Breast epithelium (tissue), 4 donors: ENCODE results near the gene TNS3. TPM values are rescaled to one million over a fixed set of nuclear protein-coding genes. Genes with fewer than 3 reads are reported as not detected.

Experiments used
- DNase-seq, 2 donors: peaks; one replicate each; pipeline ENCODE4 v3.0.0-alpha.2; 2019; ENCODE audit warnings: low spot score in 2 of 2
- H3K27ac ChIP-seq, 2 donors: fragments of 200-600 bp; sonication (generic) in 1 of 2; one replicate each; pipeline ENCODE4 v1.5.1; 2016 to 2019; ENCODE audit warnings: mild to moderate bottlenecking in 1 of 2
- H3K27me3 ChIP-seq, 2 donors: fragments of 200-600 bp; sonication (generic) in 1 of 2; one replicate each; pipeline versions ENCODE4 v1.5.1 to v1.6.0; 2017 to 2019; ENCODE audit warnings: control low read depth in 1 of 2, mild to moderate bottlenecking in 1 of 2
- H3K36me3 ChIP-seq: fragments of 200-600 bp; one replicate; pipeline ENCODE4 v1.5.1; 2019
- H3K4me1 ChIP-seq, 2 donors: fragments of 200-600 bp; sonication (generic); one replicate each; pipeline ENCODE4 v1.5.1; 2016 to 2019; ENCODE audit warnings: control low read depth in 1 of 2
- H3K4me3 ChIP-seq, 3 donors: fragments of 200-600 bp; sonication (generic); 1 replicate in 2 of 3; 2 replicates in 1 of 3; pipeline ENCODE4 v1.5.1; 2016 to 2019; ENCODE audit warnings: mild to moderate bottlenecking in 3 of 3, moderate library complexity in 2 of 3
- H3K9me3 ChIP-seq, 2 donors: fragments of 200-600 bp; sonication (generic) in 1 of 2; one replicate each; pipeline ENCODE4 v1.5.1; 2016 to 2019; ENCODE audit warnings: control low read depth in 1 of 2
- CTCF ChIP-seq, 3 donors: fragments of 450-650 bp; IDR thresholded peaks; one replicate each; pipeline ENCODE4 v1.5.1; 2016 to 2017; ENCODE audit warnings: antibody characterized with exemption in 3 of 3, mild to moderate bottlenecking in 3 of 3, moderate library complexity in 3 of 3
- POLR2A ChIP-seq: fragments of 450-650 bp; IDR thresholded peaks from one replicate; pipeline ENCODE4 v1.6.1; 2016; ENCODE audit warnings: antibody characterized with exemption, mild to moderate bottlenecking, moderate library complexity
- POLR2AphosphoS5 ChIP-seq, 3 donors: sonication (generic); formaldehyde crosslinking; IDR thresholded peaks; one replicate each; pipeline ENCODE4 v1.6.1; 2017; ENCODE audit warnings: antibody characterized with exemption in 3 of 3
- intact Hi-C: fragments of 100-400 bp; cut with DNase I; formaldehyde crosslinking; loops from one replicate; pipeline ENCODE4 v1.15.1; 2023; ENCODE audit warnings: low total_unique reads
- total RNA-seq, 3 donors: library from RNA; depleted of rRNA; stranded (reverse); fragments of >200 nt; gene quantifications; one replicate each; pipeline ENCODE4 v1.1.0, GENCODE V29; 2016

The TNS3 gene
- total RNA-seq, 3 donors from 2014 or later = 41.0 to 78.1 (median 56.2) TPM

- intact Hi-C loops = no loop called here
- H3K27ac ChIP-seq = no peak overlapping the region
- no peak for DNase-seq
Observed at GRCh38 chr7:47271749-47272148, 310.2 kb downstream of the TNS3 start.

GRCh38 chr7:47268851-47269836, 312.8 kb downstream of the TNS3 start:
- Histone ChIP-seq H3K36me3 (no peaks in the 10 kb centered on the region), H3K4me1 (no peaks in the 10 kb centered on the region), H3K9me3 (peaks cover 4 to 8% of the 10 kb centered on the region in 2 donors), H3K27me3 (no peaks in the 10 kb centered on the region), H3K4me3 (no peak overlapping the region), H3K27ac (no peak overlapping the region)
- TF ChIP-seq CTCF (IDR thresholded peaks at IDR 0.05) (no peak), POLR2AphosphoS5 (IDR thresholded peaks at IDR 0.05) (no peak)
- intact Hi-C loops = no loop called here
- no peak for DNase-seq

More at GRCh38 chr7:47271749-47272148, 310.2 kb downstream of the TNS3 start:
- Histone ChIP-seq H3K4me1 (no peaks in the 10 kb centered on the region), H3K9me3 (peaks cover 4 to 8% of the 10 kb centered on the region in 2 donors), H3K27me3 (no peaks in the 10 kb centered on the region), H3K36me3 (no peaks in the 10 kb centered on the region), H3K4me3 (no peak overlapping the region)
- TF ChIP-seq POLR2A = no peak
- TF ChIP-seq CTCF (IDR thresholded peaks at IDR 0.05) = no peak
- no peak for TF ChIP-seq POLR2AphosphoS5 (IDR thresholded peaks at IDR 0.05)

GRCh38 chr7:47267346-47267745, 314.6 kb downstream of the TNS3 start:
- intact Hi-C loops = no loop called here

GRCh38 chr7:47266799-47267198, 315.1 kb downstream of the TNS3 start:
- DNase-seq = no peak
- no peaks in the 10 kb centered on the region for H3K4me1 ChIP-seq
- no peaks in the 10 kb centered on the region for H3K27me3 ChIP-seq
- no peak for TF ChIP-seq CTCF (IDR thresholded peaks at IDR 0.05)
- TF ChIP-seq POLR2A = no peak
- TF ChIP-seq POLR2AphosphoS5 (IDR thresholded peaks at IDR 0.05) = no peak
- H3K4me3 ChIP-seq = no peak overlapping the region
- intact Hi-C loops = no loop called here
- peaks cover 4 to 8% of the 10 kb centered on the region in 2 donors for H3K9me3 ChIP-seq
- H3K27ac ChIP-seq = no peak overlapping the region
- no peaks in the 10 kb centered on the region for H3K36me3 ChIP-seq

More at GRCh38 chr7:47267346-47267745, 314.6 kb downstream of the TNS3 start:
- Histone ChIP-seq H3K36me3 (no peaks in the 10 kb centered on the region), H3K27ac (no peak overlapping the region), H3K4me3 (no peak overlapping the region), H3K4me1 (no peaks in the 10 kb centered on the region), H3K27me3 (no peaks in the 10 kb centered on the region), H3K9me3 (peaks cover 4 to 8% of the 10 kb centered on the region in 2 donors)
- TF ChIP-seq POLR2AphosphoS5 (IDR thresholded peaks at IDR 0.05) (no peak), POLR2A (no peak), CTCF (IDR thresholded peaks at IDR 0.05) (no peak)
- no peak for DNase-seq

- intact Hi-C loops = no loop called here
- H3K4me1 ChIP-seq = no peaks in the 10 kb centered on the region
- peaks cover 4 to 8% of the 10 kb centered on the region in 2 donors for H3K9me3 ChIP-seq
Observed at GRCh38 chr7:47266131-47266706, 315.7 kb downstream of the TNS3 start.

More at GRCh38 chr7:47266131-47266706, 315.7 kb downstream of the TNS3 start:
- no peak overlapping the region for H3K27ac ChIP-seq
- peak; percentile 80 to 94 (median 92) for TF ChIP-seq CTCF (IDR thresholded peaks at IDR 0.05)
- peak in 2 of 3 donors; percentile 27 to 29 for TF ChIP-seq POLR2AphosphoS5 (IDR thresholded peaks at IDR 0.05)
- no peak for TF ChIP-seq POLR2A
- peak in 1 of 2 donors; percentile 40 for DNase-seq
- no peaks in the 10 kb centered on the region for H3K27me3 ChIP-seq
- H3K36me3 ChIP-seq = no peaks in the 10 kb centered on the region
- H3K4me3 ChIP-seq = no peak overlapping the region
